GM04503 (cell line): ENCODE measurements around the gene FLAD1.
A peak's percentile ranks its signal among the peaks of the same experiment; 100 is the strongest.

Experiments used
- DNase-seq: peaks from one replicate; pipeline ENCODE4 v3.0.0-alpha.2; 2012; ENCODE audit warnings: low read depth

The FLAD1 gene

GRCh38 chr1:154952664-154953063, 30.5 kb upstream of the FLAD1 start:
- DNase-seq: no peak

DNA sequence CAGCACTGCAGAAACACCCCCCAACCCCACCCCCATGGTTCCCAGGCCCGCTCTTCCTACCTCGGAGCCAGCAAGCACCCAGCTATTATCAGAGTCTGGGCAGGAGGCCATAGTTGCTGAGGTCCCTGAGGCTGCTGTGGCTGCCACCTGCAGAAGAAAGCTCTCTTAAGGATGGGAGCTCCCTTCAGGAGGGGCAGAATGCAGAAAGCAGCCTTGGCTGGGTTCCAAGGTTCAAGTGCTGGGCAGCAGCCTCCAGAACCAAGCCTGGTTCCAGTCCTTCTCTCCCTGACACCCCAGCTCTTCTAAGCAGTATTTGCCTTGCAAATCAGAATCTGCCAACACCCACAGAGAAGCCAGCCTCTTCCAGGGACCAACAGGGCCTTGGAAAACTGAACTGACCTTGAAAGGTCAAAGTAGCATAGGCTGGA, 29.5 kb upstream of the FLAD1 start:
- no peak for DNase-seq

- DNase-seq: no peak
These were observed 28.6 kb upstream of the FLAD1 start for GRCh38 chr1:154954541-154954940.

GRCh38 chr1:154955039-154955717, 28.0 kb upstream of the FLAD1 start:
- DNase-seq: peak; percentile 47

DNA sequence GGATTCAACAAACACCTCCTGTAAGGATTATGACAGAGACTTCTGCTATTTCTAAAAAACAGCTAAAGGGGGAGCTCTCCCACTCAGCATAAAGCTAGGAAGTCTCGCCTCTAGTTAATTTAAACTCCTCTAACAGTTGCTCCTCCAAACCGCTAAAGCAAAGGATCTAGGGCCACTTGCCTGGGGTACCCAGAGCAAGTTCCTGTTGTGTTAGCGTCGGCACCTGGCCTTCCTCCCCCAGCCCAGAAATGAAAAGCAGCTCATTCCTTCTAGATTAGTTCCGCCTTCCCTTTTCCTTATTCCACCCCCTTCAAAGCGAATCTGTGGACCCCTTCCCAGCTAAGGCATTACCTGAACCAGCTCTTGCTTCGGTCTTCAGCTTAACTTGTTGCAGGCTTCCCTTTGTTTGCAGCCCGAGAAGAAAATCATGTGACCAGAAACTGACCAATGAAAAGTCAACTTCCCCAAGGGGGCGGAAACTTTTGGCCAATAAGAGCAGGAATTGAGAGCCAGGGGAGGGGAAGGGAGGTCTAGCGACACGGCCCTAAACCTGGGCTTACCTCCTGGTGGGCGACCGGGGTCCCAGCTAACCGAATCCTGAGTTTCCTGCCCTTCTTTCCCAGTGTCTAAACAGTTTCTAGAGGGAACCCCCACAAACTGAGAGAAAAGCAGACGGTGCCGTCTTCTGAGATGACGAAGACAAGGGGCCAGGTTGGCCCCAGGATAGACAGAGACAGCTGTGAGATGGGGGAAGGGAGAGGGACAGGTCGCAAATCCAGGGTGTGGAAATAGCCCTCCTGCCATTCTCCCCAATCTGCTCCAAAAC, 27.2 kb upstream of the FLAD1 start, which contains the start of gene PBXIP1:
PBXIP1 (minus strand) TSS at position 382 of the 826 bp plus-strand sequence. CDS start 2,378 bp downstream, outside the sequence.
- peak; percentile 77 for DNase-seq

GRCh38 chr1:154956544-154956941, 26.6 kb upstream of the FLAD1 start:
- no peak for DNase-seq

- DNase-seq: no peak
These were observed 26.0 kb upstream of the FLAD1 start for GRCh38 chr1:154957091-154957657.

- no peak for DNase-seq
These were observed 25.1 kb upstream of the FLAD1 start for GRCh38 chr1:154958036-154958435.

DNA sequence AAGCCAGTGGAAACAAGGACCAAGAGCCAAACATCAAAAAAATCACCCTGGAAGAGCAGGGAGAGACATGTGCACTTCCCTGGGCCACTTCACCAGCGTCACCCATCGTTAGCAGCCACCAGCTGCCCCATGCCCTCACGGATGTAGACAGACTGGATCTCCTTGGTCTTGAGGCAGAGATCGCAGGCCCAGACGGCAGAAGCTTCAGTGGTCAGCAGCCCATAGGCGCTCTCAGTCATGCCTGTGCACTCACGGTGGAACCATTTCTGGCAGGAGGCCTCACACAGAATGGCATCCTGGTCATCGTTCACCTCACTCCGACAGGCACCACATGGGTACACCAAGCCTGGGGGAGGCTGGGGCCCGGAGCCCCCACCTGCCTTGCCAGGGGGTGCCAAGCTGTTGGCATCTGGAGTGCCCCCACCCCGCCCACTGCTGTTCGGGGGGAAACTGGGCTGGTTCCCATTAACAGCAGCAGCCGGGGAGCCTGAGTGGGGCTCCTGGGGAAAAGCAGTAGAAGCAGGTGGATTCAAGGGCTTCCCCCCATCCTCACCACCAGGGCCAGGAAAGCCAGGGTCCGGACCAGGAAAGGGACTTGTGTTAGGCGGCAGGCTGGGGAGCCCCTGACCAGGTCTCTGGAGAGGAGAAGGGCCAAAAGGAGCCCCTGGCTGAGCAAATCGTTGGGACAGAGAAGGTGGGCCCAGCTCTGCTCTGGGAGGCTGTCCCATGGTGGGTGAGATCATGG, 24.3 kb upstream of the FLAD1 start:
- DNase-seq: no peak

DNA sequence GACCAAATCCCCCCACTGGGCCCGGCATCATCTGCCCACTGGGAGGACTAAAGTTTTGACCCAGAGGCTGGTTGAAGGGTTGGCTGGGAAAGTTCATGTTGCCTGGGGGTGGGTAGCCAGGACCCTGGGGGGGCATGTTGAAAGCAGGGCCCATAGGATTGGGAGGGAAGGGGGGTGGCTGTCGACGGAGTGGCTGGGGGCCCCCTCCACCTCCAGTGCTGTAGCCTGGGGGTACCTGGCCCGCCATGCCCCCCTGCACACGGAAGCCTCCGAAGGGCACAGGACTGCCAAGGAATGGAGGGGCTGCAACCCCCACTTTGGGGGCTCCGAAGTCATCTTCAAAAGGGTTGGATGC, 23.7 kb upstream of the FLAD1 start:
- DNase-seq: no peak

GRCh38 chr1:154960446-154961136, 22.6 kb upstream of the FLAD1 start:
- DNase-seq: no peak

- no peak for DNase-seq
These were observed 21.7 kb upstream of the FLAD1 start, which contains the start of gene PYGO2 for GRCh38 chr1:154961207-154962155. Gene PYGO2 (minus strand): TSS chr1:154961782. CDS start chr1:154961576, 206 bp downstream.

GRCh38 chr1:154962156-154962749, 20.9 kb upstream of the FLAD1 start:
- DNase-seq: no peak

GRCh38 chr1:154962795-154963330, 20.3 kb upstream of the FLAD1 start:
- no peak for DNase-seq

GRCh38 chr1:154963643-154964042, 19.5 kb upstream of the FLAD1 start:
- DNase-seq: no peak

DNA sequence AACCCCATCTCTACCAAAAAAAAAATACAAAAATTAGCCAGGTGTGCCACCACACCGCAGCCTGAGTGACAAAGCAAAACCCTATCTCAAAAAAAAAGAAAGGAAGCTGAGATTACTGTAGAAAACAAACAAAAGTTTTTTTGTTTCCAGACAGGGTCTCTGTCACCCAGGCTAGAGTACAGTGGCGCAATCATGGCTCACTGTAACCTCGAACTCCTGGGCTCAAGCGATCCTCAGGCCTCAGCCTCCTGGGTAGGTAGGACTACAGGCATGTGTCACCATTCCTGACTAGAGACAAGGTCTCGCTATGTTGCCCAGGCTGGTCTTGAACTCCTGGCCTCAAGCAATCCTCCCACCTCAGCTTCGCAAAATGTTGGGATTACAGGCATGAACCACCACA, 18.8 kb upstream of the FLAD1 start:
- DNase-seq: no peak

GRCh38 chr1:154966111-154966510, 17.0 kb upstream of the FLAD1 start:
- no peak for DNase-seq

DNA sequence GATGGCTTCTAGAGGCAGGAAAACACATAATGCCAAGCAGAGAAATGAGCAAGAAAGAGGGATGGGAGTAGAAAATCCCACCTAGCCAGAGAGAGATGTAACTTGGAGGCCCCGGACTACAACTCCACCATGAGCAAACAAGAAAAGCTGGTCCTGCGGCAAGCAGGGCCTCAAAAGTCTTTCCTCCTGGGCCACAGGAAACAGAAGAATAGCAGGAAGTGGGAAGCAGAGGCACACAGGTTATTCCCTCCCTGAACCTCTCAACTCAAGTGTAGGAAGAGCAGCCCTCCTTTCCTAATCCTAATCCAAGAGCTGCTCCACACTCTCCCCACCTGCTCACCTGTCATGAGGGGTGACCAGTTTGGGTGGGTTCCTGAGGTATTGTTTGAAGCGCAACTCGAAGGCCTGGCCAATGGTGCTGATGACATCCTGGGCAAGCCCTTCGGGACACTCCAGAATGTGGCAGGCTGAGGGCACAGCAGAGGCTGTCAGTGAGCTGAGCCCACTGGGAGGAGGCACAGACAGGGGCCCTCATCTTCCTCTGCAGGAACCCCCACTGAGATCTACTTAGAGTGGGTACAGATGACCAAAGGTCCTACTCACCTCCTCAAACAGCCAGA, 15.7 kb upstream of the FLAD1 start:
- no peak for DNase-seq

DNA sequence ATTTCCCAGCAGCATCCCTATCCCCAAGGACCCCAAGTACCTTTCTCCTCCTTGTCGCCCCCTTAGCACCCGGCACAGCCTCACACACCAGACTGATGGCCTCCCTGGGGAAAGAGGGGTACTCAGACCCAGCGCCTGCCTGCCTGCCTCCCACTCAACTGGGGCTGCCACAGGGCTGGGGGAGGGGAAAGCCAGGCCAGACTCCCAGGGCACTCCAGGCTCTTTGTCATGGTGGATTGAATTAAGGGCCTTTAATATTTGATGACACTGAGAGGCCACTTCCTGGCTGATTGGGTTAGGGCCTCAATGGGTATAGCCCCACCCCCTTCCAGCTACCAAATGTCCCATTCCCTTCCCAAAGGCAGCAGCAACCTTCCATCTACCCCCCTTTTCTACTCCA, 14.4 kb upstream of the FLAD1 start:
- DNase-seq: no peak
